OCI-LY7 (cell line): ENCODE results near the gene BLACAT1. TPM values are rescaled to one million over a fixed set of nuclear protein-coding genes. Genes with fewer than 3 reads are reported as not detected.
A peak's percentile ranks its signal among the peaks of the same experiment; 100 is the strongest.

Experiments
- BruUV-seq: library from RNA; stranded (reverse); fragments of 400-500 nt; replicated peaks from 2 replicates; lab custom pipeline; 2021; lab: Mats Ljungman, UMichigan
- CTCF ChIA-PET: fragments of 300-600 bp; sonication (Branson Sonifier 250); formaldehyde crosslinking; loops from one replicate; lab custom pipeline; 2022; ENCODE audit warnings: antibody characterized with exemption; ENCODE audit not compliant: unreplicated experiment; lab: Charles Lee
- POLR2A ChIA-PET: fragments of 300-600 bp; sonication (Branson Sonifier 250); formaldehyde crosslinking; loops from one replicate; lab custom pipeline; 2022; ENCODE audit warnings: antibody characterized with exemption; lab: Charles Lee
- DNase-seq: peaks from one replicate; pipeline ENCODE4 v3.0.0-alpha.2; 2015; ENCODE audit warnings: low spot score
- H2AFZ ChIP-seq: fragments of 200-600 bp; sonication (generic), shearing (Covaris generic); 2 replicates; pipeline ENCODE4 v1.6.1; 2014; ENCODE audit warnings: mild to moderate bottlenecking, antibody characterized with exemption, low read length, moderate library complexity
- H3K27ac ChIP-seq: fragments of 200-600 bp; sonication (generic); 2 replicates; pipeline ENCODE4 v1.5.1; 2014; ENCODE audit warnings: mixed run types, low read depth, mild to moderate bottlenecking, moderate library complexity, low read length, inconsistent platforms; ENCODE audit not compliant: poor library complexity, severe bottlenecking
- H3K36me3 ChIP-seq: fragments of 200-600 bp; sonication (generic); 2 replicates; pipeline ENCODE4 v1.6.1; 2014; ENCODE audit warnings: mild to moderate bottlenecking, antibody characterized with exemption, low read length, moderate library complexity, mixed read lengths; ENCODE audit not compliant: insufficient read depth
- H3K4me1 ChIP-seq: fragments of 200-600 bp; sonication (generic); 2 replicates; pipeline ENCODE4 v1.5.1; 2014; ENCODE audit warnings: mild to moderate bottlenecking, low read length; ENCODE audit not compliant: insufficient read depth, poor library complexity, severe bottlenecking
- H3K4me2 ChIP-seq: fragments of 200-600 bp; sonication (generic); 2 replicates; pipeline ENCODE4 v1.6.1; 2014; ENCODE audit warnings: mild to moderate bottlenecking, low read length
- H3K4me3 ChIP-seq: fragments of 200-600 bp; sonication (generic); 2 replicates; pipeline ENCODE4 v1.5.1; 2014; ENCODE audit warnings: mild to moderate bottlenecking, low read depth, low read length; ENCODE audit not compliant: poor library complexity, severe bottlenecking
- H3K79me2 ChIP-seq: fragments of 200-600 bp; sonication (generic); 2 replicates; pipeline ENCODE4 v1.6.1; 2016; ENCODE audit warnings: low read depth, mild to moderate bottlenecking, low read length, moderate library complexity, mixed read lengths; ENCODE audit not compliant: insufficient read depth
- H3K9me2 ChIP-seq: fragments of 200-600 bp; sonication (generic); 2 replicates; pipeline ENCODE4 v1.6.1; 2016; ENCODE audit warnings: mild to moderate bottlenecking, low read length, mixed read lengths; ENCODE audit not compliant: insufficient read depth
- H3K9me3 ChIP-seq: fragments of 200-600 bp; sonication (generic); 2 replicates; pipeline ENCODE4 v1.6.1; 2014; ENCODE audit warnings: mild to moderate bottlenecking, mixed run types, low read length, mixed read lengths
- H4K20me1 ChIP-seq: fragments of 200-600 bp; sonication (generic); 2 replicates; pipeline ENCODE4 v1.6.1; 2014; ENCODE audit warnings: mild to moderate bottlenecking, antibody characterized with exemption, low read length, moderate library complexity, mixed read lengths; ENCODE audit not compliant: insufficient read depth
- CTCF ChIP-seq: fragments of 200-600 bp; sonication (generic); conservative IDR thresholded peaks from 2 replicates; pipeline ENCODE4 v1.5.1; 2014; ENCODE audit warnings: mild to moderate bottlenecking, antibody characterized with exemption, low read length, moderate library complexity, mixed read lengths
- EZH2phosphoT487 ChIP-seq: fragments of 200-600 bp; sonication (generic); IDR thresholded peaks from 2 replicates; pipeline ENCODE4 v1.6.1; 2018; ENCODE audit warnings: low read depth, borderline replicate concordance, mild to moderate bottlenecking, mixed run types, antibody characterized with exemption, low read length, moderate library complexity, mixed read lengths
- intact Hi-C: fragments of 100-400 bp; cut with micrococcal nuclease; formaldehyde crosslinking; loops from one replicate; pipeline ENCODE4 v1.10.0; 2022; ENCODE audit not compliant: unreplicated experiment
- total RNA-seq, 2 experiments: library from RNA; depleted of rRNA in 1 of 2; stranded (reverse); fragments of >200 nt in 1 of 2; shearing (Covaris generic) in 1 of 2; gene quantifications; 2 replicates each; pipeline ENCODE4 v1.2.3, GENCODE V29; 2014 to 2022

BLACAT1 gene
- total RNA-seq, 2 experiments from 2014 or later = 0.19 to 0.29 TPM

DNA sequence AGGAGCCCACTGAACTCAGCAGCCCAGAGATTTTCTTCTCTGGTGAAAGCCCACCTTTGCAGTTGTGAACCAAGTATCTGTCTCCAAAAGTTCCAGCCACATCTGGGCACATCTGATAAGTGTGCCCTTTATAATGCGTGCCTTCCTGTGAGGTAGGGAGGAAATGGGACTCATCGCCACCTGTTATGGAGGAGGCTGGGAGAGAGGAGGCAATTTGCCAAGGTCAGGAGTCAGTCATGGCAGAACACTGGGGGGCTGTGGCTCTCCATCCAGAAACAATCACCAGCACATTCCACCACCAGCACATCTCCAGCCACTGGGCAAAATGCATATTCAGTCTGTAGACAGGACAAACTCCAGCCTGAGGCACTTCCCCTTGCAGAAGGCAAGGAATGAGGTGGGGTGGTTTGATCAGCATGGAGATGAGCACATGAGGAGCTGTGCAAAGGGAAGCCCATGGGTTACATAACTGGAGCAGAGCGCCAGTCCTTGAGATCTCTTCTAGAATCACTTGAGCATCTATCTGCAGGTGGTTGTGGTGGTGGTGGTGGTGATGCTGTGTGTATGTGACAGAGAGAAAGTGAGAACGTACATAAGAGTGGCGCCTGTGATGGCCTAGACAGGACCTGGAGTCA is 19.0 kb downstream of the BLACAT1 start:
- Histone ChIP-seq H3K36me3 (no peaks in the 10 kb centered on the region), H3K79me2 (no peaks in the 10 kb centered on the region), H4K20me1 (no peaks in the 10 kb centered on the region), H3K4me1 (peaks cover 66% of the 10 kb centered on the region), H3K9me3 (no peaks in the 10 kb centered on the region), H2AFZ (no peak overlapping the region), H3K9me2 (no peaks in the 10 kb centered on the region), H3K27ac (no peak overlapping the region), H3K4me2 (no peak overlapping the region), H3K4me3 (no peak overlapping the region)
- no TSS peak for BruUV-seq
- ChIA-PET POLR2A (no interaction called here), CTCF (no interaction called here)
- no peak for DNase-seq
- TF ChIP-seq EZH2phosphoT487 (no peak), CTCF (no peak)
- intact Hi-C loops = no loop called here

DNA sequence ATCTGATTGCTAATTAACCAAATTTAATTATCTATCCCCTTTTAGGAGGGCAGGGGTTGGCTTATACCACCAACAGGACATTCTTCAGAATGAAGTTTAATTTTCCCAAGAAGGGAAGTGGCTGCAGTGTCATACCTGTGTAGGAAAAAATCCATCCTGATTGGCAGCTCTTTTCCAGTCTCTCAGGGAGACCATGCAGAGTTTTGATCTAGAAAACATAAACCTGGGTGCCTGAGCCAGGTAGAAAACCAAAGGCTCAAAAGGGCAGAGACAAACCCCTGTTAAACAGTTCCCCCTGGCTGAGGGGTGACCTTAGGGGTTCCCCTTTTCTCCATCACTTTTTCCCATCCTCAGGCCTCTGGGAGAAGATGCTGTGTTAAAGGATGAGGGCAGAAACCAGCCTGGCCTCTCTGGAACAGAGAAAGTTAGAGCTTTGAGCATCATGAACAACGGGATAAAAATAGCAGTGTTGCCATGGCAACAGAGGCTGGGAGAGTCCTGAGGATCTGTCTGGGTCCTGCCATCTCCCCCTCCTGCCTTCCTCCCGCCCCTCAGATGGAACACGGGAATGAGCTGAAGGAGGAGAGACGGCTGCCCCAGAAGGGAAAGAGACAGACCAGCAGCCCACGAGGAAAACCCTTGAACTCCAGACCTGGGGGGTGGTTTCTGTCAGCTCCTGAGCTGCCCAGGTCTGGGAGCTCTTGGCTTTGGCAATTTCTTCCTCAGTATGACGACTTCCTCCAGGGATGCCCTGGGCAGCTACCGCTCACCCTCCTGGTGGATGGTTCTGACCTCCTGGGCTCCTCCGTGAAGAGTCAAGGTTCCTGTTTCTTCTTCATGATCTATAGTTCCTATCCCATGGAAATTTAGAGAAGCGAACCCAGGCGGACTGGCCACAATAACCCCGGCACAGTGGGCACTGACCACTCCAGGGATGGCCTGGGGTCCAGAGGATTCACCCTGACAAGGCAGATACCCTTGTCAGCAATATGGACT is 20.0 kb downstream of the BLACAT1 start:
- Histone ChIP-seq H3K4me1 (peaks cover 64% of the 10 kb centered on the region), H3K9me3 (no peaks in the 10 kb centered on the region), H3K27ac (no peak overlapping the region), H3K4me2 (peak overlapping the region; percentile 10), H4K20me1 (no peaks in the 10 kb centered on the region), H3K79me2 (no peaks in the 10 kb centered on the region), H3K4me3 (no peak overlapping the region), H3K9me2 (no peaks in the 10 kb centered on the region), H3K36me3 (no peaks in the 10 kb centered on the region), H2AFZ (no peak overlapping the region)
- intact Hi-C loops = no loop called here
- no peak for DNase-seq
- BruUV-seq = no TSS peak
- TF ChIP-seq EZH2phosphoT487 (no peak), CTCF (no peak)
- POLR2A ChIA-PET = interaction anchor here (0.6 kb wide), 1 partner anchor 78 kb away, joined by 6 read pairs; no protein-coding TSS in a partner anchor
- CTCF ChIA-PET = no interaction called here
